Activated T-cell treated with anti-CD3 and anti-CD28 coated beads, Interleukin-2, amount 50 U/mL, for 48 hours (primary cell): ENCODE data around the gene CFAP54.
A peak's percentile ranks its signal among the peaks of the same experiment; 100 is the strongest.
"Not testable (repeated sequence)": the region's sequence is repeated elsewhere in the genome, so short reads cannot be mapped to it uniquely, and the experiment has no call there.

Experiments
- DNase-seq, 2 experiments: peaks; one replicate each; pipeline ENCODE4 v3.0.0-alpha.2; 2020

CFAP54 gene

DNA sequence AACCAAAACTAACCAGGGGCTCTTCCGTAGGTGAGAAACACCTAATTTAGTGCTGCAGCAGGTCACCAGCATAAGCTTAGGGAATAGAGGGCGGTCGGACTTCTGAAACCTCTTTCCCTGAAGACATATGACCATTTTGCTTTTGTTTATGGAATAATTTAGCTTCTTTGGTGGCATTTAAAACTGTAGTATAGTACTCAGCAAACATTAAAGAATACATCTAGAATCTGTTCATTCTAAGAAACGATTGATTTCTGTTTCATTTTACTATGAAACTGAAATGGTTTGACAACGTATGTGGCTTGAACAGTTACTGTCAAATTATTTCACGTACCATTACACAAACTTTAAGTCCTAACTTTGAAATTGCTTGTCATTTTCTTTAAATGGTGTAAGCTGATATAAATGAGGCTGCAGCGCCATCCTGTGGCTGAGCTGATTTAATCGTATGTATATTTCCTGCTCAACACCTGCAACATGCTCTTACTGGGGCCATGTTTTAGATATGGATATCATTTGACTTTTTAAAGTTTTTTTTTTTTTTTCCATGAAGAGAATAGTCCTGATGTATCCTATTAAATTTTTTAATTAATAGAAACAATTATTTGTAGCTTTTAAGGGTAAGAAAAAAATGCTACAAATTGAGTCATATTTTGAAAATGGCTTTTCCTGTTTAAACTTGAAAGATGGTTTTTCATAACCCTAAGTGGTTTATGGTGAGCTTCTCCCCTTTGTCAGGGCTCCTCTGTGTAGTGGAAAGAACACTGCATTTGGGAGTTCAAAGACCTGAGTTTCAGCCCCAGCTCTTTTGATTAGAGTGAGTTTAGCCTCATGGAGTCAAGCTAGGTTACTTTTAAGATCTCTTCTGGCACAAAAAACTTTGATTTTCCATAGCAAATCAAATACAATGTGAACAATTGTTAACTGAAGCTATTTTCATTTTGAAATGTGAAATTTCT is 27.4 kb downstream of the CFAP54 start:
- DNase-seq, result peak; percentile 89

DNA sequence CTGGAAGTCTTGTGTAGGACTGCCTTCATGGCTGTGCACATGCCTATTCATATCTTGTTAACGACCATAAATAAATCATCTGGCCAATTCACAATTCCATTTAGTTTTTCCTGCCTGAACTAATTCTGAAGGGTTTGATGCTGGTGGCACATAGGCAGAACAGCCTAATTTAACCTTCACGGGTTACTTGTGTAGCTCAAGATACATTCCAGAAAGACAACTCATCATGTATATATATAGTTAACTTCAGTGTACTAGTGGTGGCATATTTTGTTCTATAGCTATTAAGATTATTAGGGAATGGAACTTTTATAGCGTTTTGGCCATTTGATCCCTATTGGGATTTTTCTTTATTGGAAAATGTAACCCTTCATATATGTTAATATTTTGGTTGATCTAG is 31.4 kb downstream of the CFAP54 start:
- no peak for DNase-seq

DNA sequence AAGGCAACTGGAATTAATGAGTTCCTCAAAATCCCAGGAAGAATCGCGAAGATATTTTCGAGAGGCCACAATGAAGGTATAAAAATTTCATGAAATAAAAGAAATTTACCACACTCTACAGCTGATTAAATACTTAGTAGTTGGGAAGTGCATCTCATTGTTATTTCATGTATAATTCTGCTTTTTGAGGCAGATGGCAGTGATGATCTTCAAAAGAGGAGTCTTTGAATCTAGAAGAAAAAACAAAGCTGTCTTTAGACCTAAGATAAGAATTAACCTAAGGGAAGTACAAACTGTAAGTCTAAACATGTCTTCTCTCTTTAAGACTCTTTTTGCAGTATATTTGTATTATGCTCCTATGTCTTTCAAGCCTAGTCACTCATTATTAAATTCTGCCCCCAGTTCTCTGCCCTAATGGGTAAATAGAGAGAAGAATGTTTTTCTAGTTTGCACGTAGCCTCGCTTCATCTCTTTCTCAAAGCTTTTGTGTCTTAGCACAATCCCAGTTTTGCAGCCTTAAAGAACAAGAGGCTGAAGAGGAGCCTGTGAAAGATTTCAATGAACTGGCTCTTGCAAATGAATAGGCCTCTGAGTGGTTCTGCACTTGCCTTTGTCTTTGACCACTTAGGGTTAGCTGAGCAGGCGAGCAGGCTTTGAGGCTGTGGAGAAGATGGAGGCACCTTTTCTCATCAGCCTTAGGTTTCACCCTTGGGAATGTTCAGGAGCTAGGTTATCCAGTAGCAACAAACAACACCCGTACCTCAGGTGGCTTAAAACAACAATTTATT is 32.7 kb downstream of the CFAP54 start:
- DNase-seq, result no peak

DNA sequence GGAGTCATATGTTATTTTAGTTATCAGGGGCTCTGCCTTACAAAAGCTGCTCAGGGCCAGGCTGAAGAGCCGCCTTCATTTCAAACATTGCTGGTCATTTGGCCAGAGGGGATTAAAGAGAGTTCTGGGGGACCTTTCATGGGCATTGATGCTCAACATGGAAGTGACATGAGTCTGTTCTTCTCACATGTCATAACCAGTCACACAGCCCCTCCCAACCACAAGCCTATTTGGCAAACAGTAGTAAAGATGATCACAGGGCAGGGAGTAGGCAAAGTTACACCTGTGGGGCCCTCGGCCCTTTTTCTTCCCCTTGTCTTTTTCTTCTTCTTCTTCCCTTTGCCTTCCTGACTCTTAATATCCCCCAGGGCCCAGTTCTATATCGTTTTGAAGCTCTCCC is 33.3 kb downstream of the CFAP54 start:
- no peak for DNase-seq

DNA sequence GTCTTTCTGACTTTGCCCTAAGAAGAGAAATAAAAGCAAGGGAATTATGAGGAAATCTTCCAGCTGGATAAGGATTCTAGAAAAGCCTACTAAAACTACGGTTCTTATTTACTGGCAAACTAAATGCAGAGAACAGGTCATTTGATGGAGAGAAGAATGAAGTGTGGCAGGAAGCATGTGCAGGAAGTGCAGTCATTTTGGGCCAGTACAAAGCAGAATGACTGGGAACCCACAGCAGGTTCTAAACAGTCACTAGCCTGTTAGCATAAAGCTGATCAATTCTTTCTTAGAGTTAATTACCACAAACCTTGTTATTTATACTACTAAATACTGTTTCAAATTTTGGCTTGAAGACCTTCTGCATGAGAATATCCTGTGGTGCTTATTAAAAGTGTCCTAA is 36.7 kb downstream of the CFAP54 start:
- DNase-seq, result no peak

DNA sequence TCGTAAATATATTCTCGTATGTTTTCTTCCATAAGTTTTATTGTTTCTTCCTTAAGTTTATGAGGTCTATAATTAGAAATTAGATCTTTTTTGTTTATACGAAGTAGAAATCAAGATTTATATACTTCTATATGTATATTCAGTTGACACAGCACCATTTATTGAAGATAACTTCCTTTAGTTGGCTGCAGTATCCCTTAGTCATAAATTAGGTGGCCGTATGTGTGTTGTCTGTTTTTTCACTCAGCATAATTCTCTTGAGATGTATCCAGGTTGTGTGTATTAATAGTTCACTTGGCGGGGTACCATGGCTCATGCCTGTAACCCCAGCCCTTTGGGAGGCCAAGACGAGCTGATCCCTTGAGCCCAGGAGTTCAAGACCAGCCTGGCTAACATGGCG is 40.5 kb downstream of the CFAP54 start:
- no peak for DNase-seq

DNA sequence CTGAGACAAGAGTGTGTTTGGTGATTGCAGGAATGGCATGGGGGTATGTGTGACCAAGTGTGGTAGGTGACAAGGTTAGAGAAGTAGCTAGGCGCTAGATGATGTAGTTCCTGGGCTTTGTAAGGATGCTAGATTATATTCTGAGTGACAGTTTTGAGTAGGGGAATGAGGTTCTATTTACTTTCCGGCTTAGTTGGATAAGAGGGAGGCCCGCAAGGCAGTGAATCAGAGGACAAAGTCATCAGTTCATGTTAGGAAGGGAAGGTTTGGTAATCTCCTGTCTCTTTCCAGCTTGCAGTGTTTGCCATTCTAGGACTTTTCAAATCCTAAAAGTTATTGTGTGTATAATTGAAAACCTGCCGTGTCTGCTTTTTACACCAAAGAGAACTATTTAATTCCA is 45.0 kb downstream of the CFAP54 start:
- no peak for DNase-seq

DNA sequence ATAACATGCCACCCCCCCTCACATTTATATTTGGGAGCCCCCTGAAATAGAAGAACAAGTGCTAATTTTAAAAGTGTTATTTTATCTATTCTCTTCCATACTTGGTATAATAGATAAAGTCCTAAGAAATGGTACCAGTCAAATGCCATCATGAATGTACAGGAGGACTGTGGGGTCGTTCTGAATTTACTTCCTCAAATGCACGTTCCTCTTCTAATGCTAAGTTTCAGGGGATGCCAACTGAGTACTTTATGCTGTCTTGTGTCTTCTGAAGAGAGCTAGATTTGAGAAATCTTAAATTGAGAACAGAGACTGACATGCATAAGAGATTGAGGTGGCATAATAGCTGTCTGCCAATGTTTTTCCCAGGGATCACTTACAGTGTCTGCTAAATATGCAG is 59.0 kb downstream of the CFAP54 start:
- no peak for DNase-seq

DNA sequence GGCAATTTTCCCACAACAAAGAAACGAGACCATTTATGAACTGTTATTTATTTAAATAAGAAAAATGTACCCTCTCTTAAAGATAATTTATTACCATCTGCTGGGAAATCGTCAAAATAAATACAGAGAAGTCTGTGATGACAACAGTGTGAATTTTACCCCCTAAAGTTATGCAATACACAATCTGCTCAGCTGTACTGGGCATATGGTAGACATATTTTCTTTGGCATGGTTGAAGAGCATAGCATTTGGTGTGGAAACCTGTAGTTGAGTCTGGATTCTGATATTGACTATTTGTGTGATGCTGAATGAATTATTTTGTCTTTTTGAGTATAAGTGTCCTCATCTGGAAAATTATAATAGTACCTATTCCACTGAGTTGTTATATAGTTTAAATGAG is 60.0 kb downstream of the CFAP54 start:
- no peak for DNase-seq

DNA sequence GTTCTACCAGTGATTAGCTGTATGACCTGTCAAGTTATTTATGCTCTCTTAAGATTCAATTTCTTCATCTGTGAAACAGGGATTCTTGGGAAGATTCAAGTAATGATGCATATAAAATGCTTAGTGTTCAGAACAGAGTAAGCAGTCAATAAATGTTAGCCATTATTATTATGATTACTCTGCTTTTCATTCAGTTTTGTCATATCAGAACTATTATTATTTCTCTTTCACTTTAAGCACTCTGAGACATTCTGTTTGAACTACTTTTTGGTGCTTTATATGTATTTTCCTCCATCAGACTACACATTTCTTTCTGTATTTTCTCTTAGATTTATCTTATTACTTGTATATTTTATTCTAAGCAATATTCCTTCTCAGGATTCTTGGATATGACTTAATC is 81.2 kb downstream of the CFAP54 start:
- DNase-seq, result no peak

DNA sequence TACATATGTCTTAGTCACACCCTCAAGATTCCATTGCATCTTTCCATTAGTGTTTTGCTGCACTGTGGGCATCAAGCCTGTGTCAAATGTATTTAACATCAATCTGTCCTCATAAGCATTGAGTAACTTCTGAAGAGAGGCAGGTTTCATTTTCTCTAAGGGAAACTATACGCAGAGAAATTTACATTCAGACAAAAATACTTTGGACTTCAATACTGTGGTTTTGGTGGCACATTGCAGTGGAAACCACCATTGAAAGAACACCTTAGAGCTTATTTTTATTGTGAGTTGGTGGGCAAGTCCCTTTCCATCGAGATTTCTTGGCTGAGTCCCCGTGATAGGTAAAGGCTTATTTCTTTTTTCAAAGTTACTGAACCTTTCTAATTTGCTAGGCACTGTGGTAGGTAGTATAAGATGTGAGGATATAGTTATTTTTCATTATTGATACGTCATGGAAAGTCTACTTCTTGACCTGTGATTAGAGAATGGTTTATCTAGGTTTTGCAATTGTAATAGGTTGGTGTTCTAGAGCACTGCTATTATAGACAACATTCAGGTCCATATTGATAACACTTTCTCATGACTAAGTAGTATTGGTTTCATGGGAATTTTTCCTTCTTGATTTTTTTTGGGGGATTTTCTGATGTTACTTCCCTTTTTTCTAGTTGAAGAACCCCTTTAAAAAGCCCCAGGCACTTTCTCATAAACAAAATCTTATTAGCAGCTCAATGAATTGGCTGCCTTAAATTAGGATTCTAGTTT is 81.9 kb downstream of the CFAP54 start:
- DNase-seq, result no peak

DNA sequence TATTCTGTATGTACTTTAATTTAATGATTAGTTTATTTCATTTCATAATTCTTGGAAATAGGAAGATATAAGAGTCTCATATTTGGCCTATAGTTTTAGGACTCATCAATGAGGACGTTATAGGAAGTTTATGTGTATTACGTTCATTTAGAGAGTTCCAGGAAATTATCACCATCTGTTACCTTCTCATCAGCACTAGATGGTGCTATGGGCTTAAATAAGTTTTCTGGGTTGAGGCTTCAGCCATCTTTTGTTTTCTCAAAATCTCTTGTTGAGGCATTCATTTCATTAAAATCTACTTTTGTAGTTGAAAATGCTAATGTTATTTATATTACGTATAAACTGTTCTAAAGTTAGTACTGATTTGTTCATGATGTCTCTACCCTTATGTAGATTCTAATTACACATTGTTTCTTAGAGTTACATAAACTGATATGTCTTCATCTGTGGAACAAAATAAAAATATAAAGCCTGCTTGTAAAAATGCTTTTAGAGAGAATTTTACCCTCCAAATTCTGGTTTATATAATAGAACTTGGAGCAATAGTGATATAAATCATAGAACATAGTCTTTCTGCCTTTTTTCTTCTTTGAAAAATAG is 89.2 kb downstream of the CFAP54 start:
- no peak for DNase-seq

DNA sequence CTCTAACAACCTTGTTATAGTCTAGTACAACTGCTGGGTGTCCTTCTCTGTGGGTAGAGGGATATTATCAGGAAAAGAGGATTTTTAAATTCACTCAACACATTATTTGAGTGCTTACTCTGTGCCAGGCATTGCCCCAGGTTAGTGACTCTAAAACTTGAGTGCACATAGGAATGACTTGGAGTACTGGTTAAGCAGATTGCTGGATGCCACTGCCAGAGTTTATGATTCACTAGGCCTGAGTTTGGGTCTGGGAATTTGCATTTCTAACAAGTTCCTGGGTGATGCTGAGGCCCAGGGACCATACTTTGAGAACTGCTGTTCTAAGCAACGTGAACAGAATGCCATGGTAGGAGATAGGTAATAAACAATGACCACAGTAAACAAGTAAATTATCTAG is 96.6 kb downstream of the CFAP54 start:
- DNase-seq, result no peak

DNA sequence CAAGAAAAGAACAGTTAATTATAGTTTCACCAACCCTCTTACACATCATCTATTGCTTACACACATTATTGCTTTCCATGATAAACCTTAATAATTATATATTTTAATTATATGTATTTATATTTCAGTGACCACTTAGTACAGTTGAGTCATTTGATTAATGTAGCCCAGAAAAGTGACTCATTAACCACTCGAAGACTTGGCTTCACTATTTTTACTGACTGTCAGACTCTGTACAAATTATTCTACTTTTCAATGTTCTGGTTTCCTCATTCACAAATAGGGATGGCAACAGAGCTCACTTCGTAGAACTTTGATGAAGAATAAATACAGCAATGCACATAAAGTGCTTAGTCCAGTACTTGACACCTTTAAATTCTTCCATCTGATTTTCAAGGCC is 98.3 kb downstream of the CFAP54 start:
- DNase-seq, result no peak

DNA sequence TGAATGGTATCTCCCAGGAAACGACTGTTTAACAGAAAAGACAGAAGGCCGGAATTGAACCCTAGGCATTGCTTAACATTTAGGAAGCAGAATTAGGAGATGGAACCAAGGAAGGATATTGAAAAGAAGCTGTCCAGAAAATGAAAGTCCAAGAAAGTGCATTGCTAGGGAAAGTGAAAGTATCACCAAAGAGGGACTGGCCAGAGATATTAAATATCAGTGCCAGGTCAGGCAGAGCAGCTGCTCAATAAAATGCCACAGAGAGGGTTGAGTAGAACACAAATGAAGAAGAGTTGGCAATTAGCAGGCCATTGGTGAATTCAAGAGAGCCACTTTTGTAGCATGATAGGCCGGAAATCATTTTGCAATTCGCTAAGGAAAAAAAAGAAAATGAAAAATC is 101.6 kb downstream of the CFAP54 start:
- DNase-seq, result no peak

DNA sequence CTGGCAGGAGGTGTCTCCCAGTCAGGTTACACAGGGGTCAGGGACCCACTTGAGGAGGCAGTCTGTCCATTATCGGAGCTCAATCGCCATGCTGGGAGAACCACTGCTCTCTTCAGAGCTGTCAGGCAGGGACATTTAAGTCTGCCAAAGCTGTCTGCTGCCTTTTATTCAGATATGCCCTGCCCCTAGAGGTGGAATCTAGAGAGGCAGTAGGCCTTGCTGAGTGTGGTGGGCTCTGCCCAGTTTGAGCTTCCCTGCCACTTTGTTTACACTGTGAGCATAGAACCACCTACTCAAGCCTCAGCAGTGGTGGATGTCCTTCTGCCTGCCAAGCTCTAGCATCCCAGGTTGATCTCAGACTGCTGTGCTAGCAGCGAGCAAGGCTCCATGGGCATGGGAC is 115.0 kb downstream of the CFAP54 start:
- DNase-seq, result not testable (repeated sequence)

DNA sequence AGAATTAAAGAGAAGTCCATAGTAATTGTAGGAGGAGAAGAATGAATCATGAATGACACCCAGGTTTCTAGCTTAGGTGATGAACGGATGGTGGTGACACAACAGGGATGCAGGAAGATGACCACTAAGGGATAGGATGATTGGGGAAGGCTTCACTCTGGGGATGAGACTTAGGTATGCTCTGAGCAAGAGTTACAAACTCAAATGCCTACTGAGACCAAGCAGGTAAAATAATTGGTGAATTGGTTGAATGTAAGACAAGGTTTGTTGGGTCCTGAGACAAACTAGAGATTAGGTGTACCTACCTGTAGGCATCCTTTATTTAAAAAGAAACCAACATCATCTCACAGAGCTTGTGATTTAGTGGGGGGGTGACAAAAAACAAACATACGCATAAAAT is 116.3 kb downstream of the CFAP54 start:
- DNase-seq, result no peak

DNA sequence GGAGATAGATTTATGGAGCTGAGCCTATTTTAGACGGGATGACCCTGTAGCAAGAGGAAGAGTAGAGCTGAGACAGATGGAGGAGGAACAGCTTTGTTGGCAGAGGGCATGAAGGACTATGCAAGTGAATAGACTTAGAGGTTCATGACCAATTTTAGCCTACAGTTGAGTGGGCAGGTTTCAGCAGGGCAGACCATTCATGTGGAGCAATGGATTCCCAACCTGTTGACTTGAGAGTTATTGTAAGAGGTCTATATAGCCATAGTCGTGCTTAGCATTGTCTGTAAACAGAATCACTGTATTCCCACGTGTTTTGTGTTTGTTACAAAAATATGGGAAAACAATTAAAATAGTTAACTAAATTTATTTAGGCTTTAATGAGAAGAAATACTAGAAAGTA is 116.8 kb downstream of the CFAP54 start:
- DNase-seq, result no peak

DNA sequence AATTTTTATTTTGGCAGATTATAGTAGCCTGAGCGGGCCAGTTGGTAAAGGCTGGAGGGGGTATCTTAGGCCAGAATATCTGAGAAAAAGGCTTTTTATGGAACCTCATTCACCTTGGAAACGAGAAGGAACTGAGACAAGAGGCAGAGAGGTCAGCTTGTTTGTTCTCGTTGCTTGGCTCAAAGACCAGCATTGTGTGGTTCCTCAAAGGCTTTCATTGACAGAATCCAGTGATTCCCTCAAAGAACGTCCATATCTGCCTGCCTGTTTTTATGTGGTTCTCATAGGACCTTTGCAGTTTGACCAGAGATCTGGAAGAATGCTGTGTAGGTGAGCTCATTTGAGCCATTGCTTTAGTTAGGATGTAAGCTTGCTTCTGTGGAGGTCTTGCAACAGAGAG is 117.3 kb downstream of the CFAP54 start:
- no peak for DNase-seq

DNA sequence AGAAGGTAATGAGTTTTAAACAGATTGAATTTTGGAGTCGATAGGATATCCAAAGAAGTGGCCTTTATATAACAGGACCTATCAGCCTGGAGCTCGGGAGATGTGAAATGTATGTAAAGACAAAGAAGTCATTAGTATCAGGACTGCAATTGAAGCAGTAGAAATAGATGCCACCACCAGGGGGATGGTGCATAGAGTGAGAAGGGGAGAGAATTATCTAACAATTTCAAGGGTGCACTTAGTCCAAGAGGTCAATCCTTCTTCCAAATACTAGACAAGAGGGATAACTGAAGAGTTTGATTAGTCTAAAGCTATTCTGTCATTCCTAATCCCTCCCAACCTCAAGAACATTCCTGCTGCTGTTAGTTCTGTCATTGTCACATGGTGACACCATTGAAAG is 127.8 kb downstream of the CFAP54 start:
- DNase-seq, result no peak

DNA sequence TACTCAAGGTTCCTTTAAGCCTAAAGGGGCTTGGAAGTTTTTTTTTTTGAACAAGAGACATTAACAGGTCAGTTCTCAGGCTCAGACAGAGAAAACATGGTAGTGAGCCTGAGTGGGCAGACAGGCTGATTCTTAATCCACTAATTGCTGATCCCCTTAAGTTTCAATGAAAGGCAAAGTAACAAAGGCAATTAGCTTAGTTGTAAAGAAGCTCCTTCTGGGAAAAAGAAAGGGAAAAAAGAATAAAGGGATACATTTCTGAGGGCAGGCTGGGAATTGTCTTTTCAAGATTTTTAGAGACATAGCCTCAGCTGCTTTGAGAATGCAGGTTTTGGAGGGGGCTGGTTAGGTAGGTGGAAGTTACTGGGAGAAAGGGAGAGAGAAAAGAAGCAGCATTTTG is 133.8 kb downstream of the CFAP54 start:
- DNase-seq, result no peak

DNA sequence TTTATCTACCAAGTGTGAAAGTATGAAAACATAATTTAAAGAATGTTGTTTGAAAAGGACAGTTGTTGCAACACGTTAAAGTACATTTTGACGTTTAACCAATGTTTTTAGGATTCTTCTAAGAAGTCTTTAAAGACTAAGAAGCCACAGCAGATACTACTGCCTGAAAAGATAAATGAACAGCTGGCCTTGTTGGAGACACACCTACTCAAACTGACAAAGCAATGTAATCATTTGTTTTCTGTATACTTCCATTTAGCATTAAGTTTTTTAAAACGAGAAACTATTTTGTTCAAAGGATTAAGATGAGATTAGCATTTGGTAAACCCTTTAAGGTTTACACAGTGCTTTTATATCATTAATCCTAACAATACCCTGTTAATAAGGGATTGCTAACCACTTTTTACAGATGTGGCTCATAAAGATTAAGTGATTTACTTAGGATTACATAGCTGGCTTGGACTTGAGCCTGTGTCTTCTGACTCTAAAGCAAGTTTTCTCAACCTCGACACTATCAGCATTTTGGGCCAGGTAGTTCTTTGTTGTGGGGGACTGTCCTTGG is 134.4 kb downstream of the CFAP54 start:
- DNase-seq, result no peak

DNA sequence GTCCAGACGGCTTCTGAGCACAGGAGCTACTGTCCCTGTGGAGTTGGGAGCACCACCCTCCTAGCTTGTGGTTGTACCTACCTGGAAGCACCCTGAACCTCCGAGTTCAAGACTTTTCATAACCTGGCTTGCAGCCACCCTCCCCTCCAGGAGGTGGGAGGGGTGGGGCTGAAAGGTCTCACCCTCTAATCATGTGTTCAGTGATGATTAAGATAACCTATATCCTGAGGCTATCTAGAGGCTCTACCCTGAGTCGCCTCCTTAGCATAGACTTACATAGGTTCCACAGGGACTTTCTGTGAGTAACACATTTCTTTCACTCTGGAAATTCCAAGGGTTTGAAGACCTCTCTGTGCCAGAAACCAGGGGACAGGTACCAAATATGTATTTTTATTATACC is 146.5 kb downstream of the CFAP54 start:
- DNase-seq, result no peak
